NCI-H2107 treated with DMSO at 0.1 percent for 48 hours (cell line): Measurements from ENCODE around the gene AEBP1.

Experiments used
- DNase-seq: peaks from one replicate; lab custom pipeline; 2025; ENCODE audit not compliant: unreplicated experiment; lab: John Stamatoyannopoulos, UW

The AEBP1 gene

GRCh38 chr7:44153948-44154335 lies 49.8 kb downstream of the AEBP1 start:
- DNase-seq, result no peak

DNA sequence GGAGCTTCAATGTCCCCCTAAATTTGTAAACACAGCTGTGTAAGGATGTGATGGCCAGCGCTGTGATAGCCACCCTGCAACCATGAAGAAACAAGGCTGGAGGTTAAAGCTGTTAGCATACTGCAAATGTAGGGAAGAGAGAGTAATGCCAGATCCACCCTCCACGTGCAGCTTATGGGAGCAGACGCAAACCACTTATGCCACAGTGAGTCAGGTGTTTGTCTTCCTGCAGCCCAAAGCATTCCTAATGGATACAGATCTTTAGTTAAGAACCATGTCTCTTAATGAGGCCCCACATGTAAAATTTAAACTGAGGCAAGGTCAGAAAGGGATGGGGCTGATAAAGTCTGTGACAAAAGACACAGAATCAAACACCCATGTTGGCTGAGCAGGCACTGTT lies 50.6 kb downstream of the AEBP1 start:
- no peak for DNase-seq

DNA sequence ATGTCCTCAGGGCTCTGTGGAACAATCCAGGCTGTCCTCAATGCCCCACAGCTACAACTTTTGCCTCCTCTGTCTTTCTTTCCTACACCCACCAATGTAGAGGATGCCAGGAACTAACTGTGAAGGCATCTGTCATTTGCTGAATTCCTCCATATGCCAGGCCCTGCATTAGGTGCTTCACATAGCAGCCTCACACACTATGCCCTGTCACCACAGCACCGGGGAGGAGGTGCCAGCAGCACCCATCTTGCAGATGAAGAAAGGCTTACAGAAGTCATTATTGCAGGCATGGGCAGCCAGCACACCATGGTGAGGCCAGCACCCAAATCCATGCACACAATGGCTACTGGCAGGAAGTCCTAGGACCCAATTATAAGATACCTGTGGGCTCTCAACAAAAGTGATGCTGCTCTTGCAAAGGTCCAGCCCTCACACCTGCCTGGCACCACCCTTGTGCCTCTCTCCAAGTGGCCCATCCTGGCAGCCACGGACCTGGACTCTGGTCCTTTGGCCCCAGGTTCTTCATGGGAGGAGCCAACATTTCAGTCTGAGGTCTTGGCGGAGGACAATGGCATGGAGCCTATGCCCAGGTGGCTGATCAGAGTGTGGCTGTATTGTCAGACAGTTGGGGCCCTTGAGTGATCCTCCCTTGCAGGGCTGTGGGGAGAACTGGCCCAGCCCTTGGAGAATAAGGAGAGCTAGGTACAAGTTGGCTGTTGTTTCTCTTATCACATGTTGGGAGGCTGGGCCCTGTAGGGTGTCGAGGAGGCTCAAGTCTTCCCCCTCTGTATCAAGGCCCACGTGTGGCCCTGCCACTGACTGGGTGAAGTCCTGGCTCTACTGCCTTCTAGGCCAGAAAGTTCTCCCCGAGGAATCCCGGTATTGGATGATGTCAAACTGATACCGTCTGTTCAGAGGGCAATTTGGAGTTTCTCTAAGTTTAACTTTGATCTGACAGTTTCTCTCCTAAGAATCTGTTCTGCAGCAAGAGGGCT lies 51.3 kb downstream of the AEBP1 start:
- DNase-seq, result no peak

DNA sequence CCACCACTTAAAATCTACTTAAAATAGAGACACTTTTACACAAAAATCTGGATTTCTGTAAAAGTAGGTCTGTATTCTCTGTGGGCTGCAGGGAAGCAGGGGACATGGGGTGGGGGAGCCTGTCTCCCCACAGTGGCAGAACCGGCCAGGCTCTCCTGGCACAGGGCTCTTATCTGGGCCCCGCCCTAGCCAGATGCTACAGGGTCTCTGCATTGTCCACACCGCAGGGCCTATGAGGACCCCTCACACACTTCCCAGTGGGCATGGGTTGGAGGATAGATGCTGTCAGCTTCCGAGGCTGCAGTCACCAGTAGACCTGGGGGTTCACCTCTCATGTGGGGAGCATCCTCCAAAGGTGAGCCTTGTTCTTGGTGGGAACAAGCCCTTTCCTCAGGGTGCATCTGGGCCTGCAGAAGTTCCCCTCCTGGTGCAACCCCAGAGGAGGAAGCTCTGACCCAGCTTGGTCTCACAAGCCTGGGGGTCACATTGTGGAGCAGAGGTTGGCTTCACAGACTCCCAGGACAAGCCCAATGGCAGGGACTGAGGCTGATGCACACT lies 52.4 kb downstream of the AEBP1 start:
- no peak for DNase-seq

GRCh38 chr7:44157116-44158080 lies 53.3 kb downstream of the AEBP1 start:
- no peak for DNase-seq

GRCh38 chr7:44158096-44158872 lies 54.1 kb downstream of the AEBP1 start:
- DNase-seq, result no peak

DNA sequence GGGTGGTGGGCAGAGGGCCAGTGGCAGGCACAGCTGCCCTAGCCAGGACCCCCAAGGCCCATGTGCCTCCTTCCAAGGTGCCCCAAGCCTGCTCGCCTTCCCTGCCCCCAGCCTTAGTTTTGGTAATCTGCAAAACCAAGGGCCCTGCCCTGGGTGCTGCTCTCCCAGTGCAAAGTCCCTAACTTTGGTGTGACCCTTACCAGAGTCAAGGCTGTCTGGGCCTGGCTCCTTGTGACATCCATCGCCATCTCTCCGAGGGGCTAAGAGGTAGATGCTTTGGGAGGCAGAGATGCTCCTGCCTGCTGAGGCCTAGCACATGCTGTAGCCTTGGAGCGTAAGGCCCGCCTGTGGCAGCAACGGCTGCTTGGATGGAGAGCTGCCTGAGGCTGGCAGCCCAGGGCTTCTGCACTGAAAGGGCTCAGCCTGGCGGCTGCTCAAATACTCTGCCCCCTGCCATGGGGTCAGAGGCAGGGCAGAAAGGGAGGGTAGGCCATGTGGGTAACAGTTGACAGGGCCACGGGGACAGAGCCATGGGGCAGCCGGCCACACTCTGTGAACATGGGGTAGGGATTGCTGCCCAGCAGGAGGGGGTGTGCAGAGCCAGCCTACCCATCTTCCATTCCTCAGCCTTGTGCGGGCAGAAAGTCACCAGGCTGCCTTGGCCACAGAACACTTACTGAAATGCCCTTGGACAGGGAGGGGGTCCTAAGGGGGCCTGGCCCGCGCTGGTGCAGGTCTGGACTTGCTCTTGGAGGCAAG lies 54.9 kb downstream of the AEBP1 start:
- DNase-seq, result no peak

DNA sequence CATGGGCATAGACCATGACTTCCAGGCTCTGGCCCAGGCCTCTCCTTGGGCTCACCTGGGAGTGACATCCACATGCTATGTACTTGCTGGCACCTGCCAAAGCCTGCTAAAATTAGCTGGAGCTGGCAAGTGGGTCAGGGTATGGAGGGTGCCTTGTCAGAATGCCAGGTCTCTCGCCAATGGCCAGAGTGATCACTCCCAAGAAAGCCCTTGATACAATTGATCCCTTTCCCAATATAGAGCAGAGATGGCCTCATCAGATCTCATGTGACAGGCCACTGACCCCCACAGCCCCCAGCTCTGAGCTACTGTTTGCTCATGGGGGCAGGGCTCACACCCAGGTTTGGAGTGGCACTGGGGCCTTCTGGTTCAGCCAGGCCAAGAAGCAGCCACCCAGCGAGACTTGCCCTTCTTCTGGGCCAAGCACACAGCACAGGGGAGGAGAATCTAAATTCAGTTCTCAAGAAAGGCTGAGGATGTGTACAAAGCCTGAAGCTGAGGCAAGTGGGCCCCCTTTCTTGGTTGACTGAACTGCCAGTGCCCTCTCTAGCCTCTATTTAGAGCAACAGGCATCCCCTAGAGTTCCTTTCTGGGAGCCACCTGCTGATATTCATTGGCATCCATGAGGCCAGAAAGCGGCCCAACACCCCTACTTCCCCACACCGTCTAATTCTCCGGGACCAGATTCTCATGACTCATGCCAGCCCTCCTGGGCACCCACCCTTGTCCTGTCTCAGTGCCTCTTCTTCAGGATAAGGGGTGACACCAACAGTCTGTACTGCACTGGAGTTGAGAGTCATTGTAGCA lies 55.9 kb downstream of the AEBP1 start:
- DNase-seq, result no peak

DNA sequence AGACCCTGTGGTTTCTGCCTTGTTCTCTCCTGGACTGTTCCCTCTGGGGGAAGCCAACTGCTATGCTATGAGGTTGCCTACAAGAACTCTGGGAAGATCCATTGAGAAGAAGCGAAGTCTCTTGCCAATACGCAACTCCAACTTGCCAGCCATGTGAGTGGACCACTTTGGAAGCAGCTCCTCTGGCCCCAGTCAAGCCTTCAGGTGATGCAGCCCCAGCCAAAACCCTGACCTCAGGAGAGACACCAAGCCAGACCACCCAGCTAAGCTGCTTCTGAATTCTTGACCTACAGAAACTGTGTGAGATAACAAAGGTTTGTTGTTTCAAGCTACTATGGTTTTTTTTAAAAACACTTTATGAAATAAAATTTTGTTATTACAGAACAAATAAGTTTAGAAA lies 57.2 kb downstream of the AEBP1 start:
- DNase-seq, result no peak

- no peak for DNase-seq
Observed at GRCh38 chr7:44162179-44162578, 58.0 kb downstream of the AEBP1 start.

- DNase-seq, result no peak
Observed at GRCh38 chr7:44162785-44163395, 58.7 kb downstream of the AEBP1 start.

GRCh38 chr7:44163591-44163990 lies 59.4 kb downstream of the AEBP1 start:
- DNase-seq, result peak; percentile 88
